ENCODE measurements around the gene ZFP42. TPM values are rescaled to one million over a fixed set of nuclear protein-coding genes. Genes with fewer than 3 reads are reported as not detected.
"Not testable (repeated sequence)": the region's sequence is repeated elsewhere in the genome, so short reads cannot be mapped to it uniquely, and the experiment has no call there.

The ZFP42 gene
- total RNA-seq, 1 donor from 2014 or later = not detected

GRCh38 chr4:188021548-188022249 lies 26.1 kb downstream of the ZFP42 start:
- intact Hi-C loops (cut with micrococcal nuclease) = no loop called here

GRCh38 chr4:188023682-188024081 lies 28.1 kb downstream of the ZFP42 start:
- intact Hi-C loops (cut with micrococcal nuclease) = no loop called here

GRCh38 chr4:188025476-188025875 lies 29.9 kb downstream of the ZFP42 start:
- intact Hi-C loops (cut with micrococcal nuclease) = no loop called here

GRCh38 chr4:188029114-188029513 lies 33.5 kb downstream of the ZFP42 start:
- intact Hi-C loops (cut with micrococcal nuclease) = no loop called here

- intact Hi-C loops (cut with micrococcal nuclease) = no loop called here
These were observed 34.8 kb downstream of the ZFP42 start for GRCh38 chr4:188030401-188030800.

GRCh38 chr4:188031751-188032150 lies 36.2 kb downstream of the ZFP42 start:
- intact Hi-C loops (cut with micrococcal nuclease) = no loop called here

- intact Hi-C loops (cut with micrococcal nuclease) = no loop called here
These were observed 36.6 kb downstream of the ZFP42 start for GRCh38 chr4:188032170-188032569.

- intact Hi-C loops (cut with micrococcal nuclease) = no loop called here
These were observed 37.0 kb downstream of the ZFP42 start for GRCh38 chr4:188032583-188032982.

GRCh38 chr4:188037003-188037713 lies 41.6 kb downstream of the ZFP42 start:
- intact Hi-C loops (cut with micrococcal nuclease) = no loop called here

- intact Hi-C loops (cut with micrococcal nuclease) = no loop called here
These were observed 46.1 kb downstream of the ZFP42 start for GRCh38 chr4:188041721-188042120.

- intact Hi-C loops (cut with micrococcal nuclease) = no loop called here
These were observed 46.6 kb downstream of the ZFP42 start for GRCh38 chr4:188042191-188042590.

- intact Hi-C loops (cut with micrococcal nuclease) = no loop called here
These were observed 47.6 kb downstream of the ZFP42 start for GRCh38 chr4:188043154-188043553.

GRCh38 chr4:188045461-188045860 lies 49.9 kb downstream of the ZFP42 start:
- intact Hi-C loops (cut with micrococcal nuclease) = not testable (repeated sequence)

- intact Hi-C loops (cut with micrococcal nuclease) = no loop called here
These were observed 51.1 kb downstream of the ZFP42 start for GRCh38 chr4:188046657-188047056.

GRCh38 chr4:188053302-188053701 lies 57.7 kb downstream of the ZFP42 start:
- intact Hi-C loops (cut with micrococcal nuclease) = no loop called here

Other genes with a start within 250 kb of the ZFP42 start
- not detected in 2 replicates for gene TRIML2, start 113.8 kb downstream of the ZFP42 start, total RNA-seq
- gene TRIML1, start 143.7 kb downstream of the ZFP42 start, total RNA-seq = not detected in 2 replicates